CD4-positive, alpha-beta memory T cell (primary cell): ENCODE measurements around the gene RMDN2. TPM values are rescaled to one million over a fixed set of nuclear protein-coding genes. Genes with fewer than 3 reads are reported as not detected.

Experiments
- CTCF ChIA-PET: fragments of 350-600 bp; sonication (Branson Sonifier 250); formaldehyde crosslinking; loops from one replicate; lab custom pipeline; 2021; ENCODE audit warnings: inconsistent platforms; ENCODE audit not compliant: partially characterized antibody; lab: Charles Lee
- POLR2A ChIA-PET: fragments of 350-600 bp; sonication (Branson Sonifier 250); formaldehyde crosslinking; loops from one replicate; lab custom pipeline; 2021; ENCODE audit not compliant: partially characterized antibody; lab: Charles Lee
- DNase-seq, 5 donors: peaks; one replicate each; pipeline versions ENCODE4 v3.0.0 to v3.0.0-alpha.2; 2020 to 2022; ENCODE audit warnings: mixed read lengths in 1 of 5
- H3K27ac ChIP-seq: one replicate; pipeline ENCODE4 v1.7.0; 2013; ENCODE audit warnings: low read depth, low read length
- H3K27me3 ChIP-seq: 2 replicates; pipeline ENCODE4 v1.7.0; 2013; ENCODE audit warnings: mild to moderate bottlenecking, low read length, moderate library complexity; ENCODE audit not compliant: insufficient read depth
- H3K36me3 ChIP-seq: 2 replicates; pipeline ENCODE4 v1.7.0; 2013; ENCODE audit warnings: mild to moderate bottlenecking, low read length, moderate library complexity; ENCODE audit not compliant: insufficient read depth
- H3K4me1 ChIP-seq: 2 replicates; pipeline ENCODE4 v1.7.0; 2013; ENCODE audit warnings: mild to moderate bottlenecking, low read length, moderate library complexity; ENCODE audit not compliant: insufficient read depth
- H3K4me3 ChIP-seq, 2 donors: one replicate each; pipeline ENCODE4 v1.7.0; 2013; ENCODE audit warnings: low read length in 2 of 2, mild to moderate bottlenecking in 1 of 2
- H3K9me3 ChIP-seq, 2 donors: one replicate each; pipeline ENCODE4 v1.7.0; 2013; ENCODE audit warnings: low read length in 2 of 2, control low read depth in 1 of 2; ENCODE audit not compliant: control insufficient read depth in 1 of 2
- H3K27ac Mint-ChIP-seq, 7 donors: one replicate each; pipeline ENCODE4 v1.8.0; 2020 to 2021; ENCODE audit warnings: mixed read lengths in 7 of 7, mild to moderate bottlenecking in 6 of 7, inconsistent platforms in 3 of 7, moderate library complexity in 3 of 7
- H3K27me3 Mint-ChIP-seq, 2 donors: one replicate each; pipeline ENCODE4 v1.8.0; 2020 to 2021; ENCODE audit warnings: mixed read lengths in 2 of 2
- H3K36me3 Mint-ChIP-seq, 2 donors: one replicate each; pipeline ENCODE4 v1.8.0; 2020 to 2021; ENCODE audit warnings: mixed read lengths in 2 of 2, inconsistent platforms in 1 of 2, mild to moderate bottlenecking in 1 of 2
- H3K4me1 Mint-ChIP-seq, 4 donors: one replicate each; pipeline ENCODE4 v1.8.0; 2020 to 2021; ENCODE audit warnings: mixed read lengths in 4 of 4, mild to moderate bottlenecking in 1 of 4
- H3K4me3 Mint-ChIP-seq, 8 donors: one replicate each; pipeline ENCODE4 v1.8.0; 2020 to 2021; ENCODE audit warnings: mixed read lengths in 8 of 8, mild to moderate bottlenecking in 7 of 8, moderate library complexity in 6 of 8, inconsistent platforms in 3 of 8
- H3K9me3 Mint-ChIP-seq, 8 donors: one replicate each; pipeline ENCODE4 v1.8.0; 2020 to 2021; ENCODE audit warnings: mixed read lengths in 8 of 8, mild to moderate bottlenecking in 5 of 8, inconsistent platforms in 3 of 8, moderate library complexity in 1 of 8
- intact Hi-C: fragments of 100-400 bp; cut with micrococcal nuclease; formaldehyde crosslinking; loops from one replicate; pipeline ENCODE4 v1.15.1; 2023
- polyA plus RNA-seq, 2 donors: library from polyadenylated mRNA; unstranded; fragments of 300-500 nt; fragmentation: Illumina TruSeq; gene quantifications; one replicate each; pipeline ENCODE4 v1.2.3, GENCODE V29; 2021
- total RNA-seq, 2 experiments: library from RNA; stranded (reverse); gene quantifications; one replicate each; pipeline ENCODE4 v1.2.3, GENCODE V29; 2021

The RMDN2 gene
- total and polyA plus RNA-seq, 4 experiments from 2014 or later: 3.1 to 4.0 (median 3.2) TPM

- DNase-seq: no peak
- Histone ChIP-seq H3K36me3 (no peaks in the 10 kb centered on the region), H3K4me3 (no peak overlapping the region), H3K27ac (no peak overlapping the region), H3K9me3 (no peaks in the 10 kb centered on the region), H3K27me3 (no peaks in the 10 kb centered on the region), H3K4me1 (no peaks in the 10 kb centered on the region)
- H3K27ac Mint-ChIP-seq: no peak overlapping the region
- no peaks in the 10 kb centered on the region for H3K9me3 Mint-ChIP-seq
- POLR2A ChIA-PET: no interaction called here
- peaks cover 0 to 7% (median 2%) of the 10 kb centered on the region in 4 donors for H3K4me1 Mint-ChIP-seq
- intact Hi-C loops: no loop called here
- H3K27me3 Mint-ChIP-seq: peaks cover 19 to 21% of the 10 kb centered on the region in 2 donors
- H3K36me3 Mint-ChIP-seq: no peaks in the 10 kb centered on the region
- CTCF ChIA-PET: interaction anchor here (1.0 to 11.9 kb wide), 3 partner anchors 10 to 484 kb away, joined by 3 to 288 read pairs (median 23); no protein-coding TSS in a partner anchor
- no peak overlapping the region for H3K4me3 Mint-ChIP-seq
Measured at GRCh38 chr2:37881397-37881796, 43.7 kb upstream of the RMDN2 start.

DNA sequence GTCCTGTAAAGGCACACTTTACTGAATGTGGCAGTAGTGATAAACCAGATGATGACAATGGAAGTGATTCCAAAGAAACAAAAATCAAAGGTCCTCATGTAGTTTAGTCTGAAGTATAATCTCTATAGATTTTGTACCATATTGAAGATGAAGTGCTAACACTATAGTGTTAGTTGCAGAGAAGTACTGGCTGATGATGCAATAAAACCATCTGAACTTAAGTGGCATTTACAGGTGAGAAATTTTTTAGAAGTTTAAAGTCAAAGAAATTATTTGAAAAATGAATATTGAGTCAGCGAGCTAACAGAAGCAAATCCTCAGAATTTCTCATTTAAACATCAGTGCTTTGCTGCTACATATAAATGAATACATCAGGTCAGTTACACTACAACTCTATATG lies 43.1 kb upstream of the RMDN2 start:
- Mint-ChIP-seq H3K27me3 (peaks cover 19 to 21% of the 10 kb centered on the region in 2 donors), H3K9me3 (no peaks in the 10 kb centered on the region), H3K36me3 (no peaks in the 10 kb centered on the region), H3K27ac (no peak overlapping the region), H3K4me3 (no peak overlapping the region), H3K4me1 (peaks cover 0 to 11% (median 5%) of the 10 kb centered on the region in 4 donors)
- H3K4me1 ChIP-seq: no peaks in the 10 kb centered on the region
- no peaks in the 10 kb centered on the region for H3K27me3 ChIP-seq
- H3K9me3 ChIP-seq: no peaks in the 10 kb centered on the region
- H3K36me3 ChIP-seq: no peaks in the 10 kb centered on the region
- CTCF ChIA-PET: interaction anchor here (0.9 to 11.9 kb wide), 4 partner anchors 10 to 485 kb away, joined by 3 to 288 read pairs (median 13); no protein-coding TSS in a partner anchor
- H3K4me3 ChIP-seq: no peak overlapping the region
- POLR2A ChIA-PET: no interaction called here
- no peak overlapping the region for H3K27ac ChIP-seq
- no peak for DNase-seq
- intact Hi-C loops: no loop called here

DNA sequence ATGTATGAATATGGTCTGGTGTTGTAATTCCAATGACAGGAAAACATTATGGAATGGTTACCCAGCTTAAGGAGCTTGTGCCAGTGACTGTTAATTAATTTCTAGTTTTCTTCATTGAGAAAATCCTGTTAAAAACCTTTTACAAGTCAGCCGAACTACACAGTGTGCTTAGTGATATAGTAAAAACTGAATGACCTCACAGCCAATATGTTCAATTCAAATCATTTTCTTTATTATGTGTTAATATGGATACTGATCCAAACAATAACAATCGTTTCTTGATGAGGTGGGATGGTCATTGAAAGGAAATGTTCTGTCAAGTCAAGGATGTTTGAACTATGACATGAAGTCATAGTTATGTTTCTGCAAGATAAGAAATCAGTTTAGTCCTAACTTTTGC lies 41.6 kb upstream of the RMDN2 start:
- H3K27me3 Mint-ChIP-seq: peaks cover 21 to 22% of the 10 kb centered on the region in 2 donors
- H3K27ac ChIP-seq: no peak overlapping the region
- intact Hi-C loops: no loop called here
- no peak for DNase-seq
- H3K4me1 Mint-ChIP-seq: peaks cover 0 to 11% (median 5%) of the 10 kb centered on the region in 4 donors
- H3K4me1 ChIP-seq: no peaks in the 10 kb centered on the region
- no peak overlapping the region for H3K4me3 ChIP-seq
- no peaks in the 10 kb centered on the region for H3K27me3 ChIP-seq
- ChIA-PET CTCF (interaction anchor here (3.4 kb wide), 1 partner anchor 487 kb away, joined by 15 read pairs; no protein-coding TSS in a partner anchor), POLR2A (no interaction called here)
- H3K27ac Mint-ChIP-seq: no peak overlapping the region
- H3K9me3 Mint-ChIP-seq: no peaks in the 10 kb centered on the region
- H3K36me3 ChIP-seq: no peaks in the 10 kb centered on the region
- H3K36me3 Mint-ChIP-seq: no peaks in the 10 kb centered on the region
- no peak overlapping the region for H3K4me3 Mint-ChIP-seq
- H3K9me3 ChIP-seq: no peaks in the 10 kb centered on the region

DNA sequence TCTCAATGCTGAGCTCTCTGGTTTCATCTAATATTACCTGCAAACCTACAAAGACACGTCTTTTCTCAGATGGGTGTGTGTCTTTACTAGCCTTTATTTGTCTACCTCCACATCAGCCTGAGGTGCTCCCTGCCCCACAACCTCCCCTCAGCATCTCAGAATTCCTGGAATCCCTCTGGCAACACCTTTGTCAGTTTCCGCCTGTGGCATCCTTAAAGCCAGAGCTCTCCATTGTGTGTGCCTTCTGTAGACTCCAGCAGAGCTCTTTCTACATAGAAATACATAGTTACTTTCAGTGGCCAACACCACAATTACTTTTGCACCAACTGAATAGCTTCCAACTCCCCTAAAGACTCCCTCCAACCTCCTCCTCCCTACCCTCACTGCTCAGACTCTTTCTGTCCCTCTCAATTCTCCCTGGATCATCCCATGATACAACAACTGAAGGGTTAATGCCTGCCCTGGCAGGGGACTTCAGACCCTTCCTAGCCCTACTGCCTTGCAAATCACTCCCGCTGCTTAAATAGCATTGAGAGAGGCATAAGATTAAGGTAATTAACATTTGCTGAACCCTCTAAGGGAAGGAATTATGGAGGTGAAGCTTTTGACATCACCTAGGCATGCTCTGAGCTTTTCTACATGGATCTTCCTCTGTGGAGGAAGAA lies 39.6 kb upstream of the RMDN2 start:
- Mint-ChIP-seq H3K4me3 (no peak overlapping the region), H3K27me3 (peaks cover 19 to 21% of the 10 kb centered on the region in 2 donors), H3K4me1 (peaks cover 0 to 11% (median 6%) of the 10 kb centered on the region in 4 donors), H3K36me3 (no peaks in the 10 kb centered on the region), H3K9me3 (no peaks in the 10 kb centered on the region), H3K27ac (no peak overlapping the region)
- no peak for DNase-seq
- H3K27ac ChIP-seq: no peak overlapping the region
- no peaks in the 10 kb centered on the region for H3K36me3 ChIP-seq
- H3K27me3 ChIP-seq: no peaks in the 10 kb centered on the region
- no peaks in the 10 kb centered on the region for H3K9me3 ChIP-seq
- ChIA-PET POLR2A (no interaction called here), CTCF (interaction anchor here (0.9 to 5.5 kb wide), 7 partner anchors 8 to 1099 kb away, joined by 3 to 32 read pairs (median 4); no protein-coding TSS in a partner anchor)
- H3K4me3 ChIP-seq: no peak overlapping the region
- intact Hi-C loops: no loop called here
- H3K4me1 ChIP-seq: no peaks in the 10 kb centered on the region

- POLR2A ChIA-PET: no interaction called here
- no peaks in the 10 kb centered on the region for H3K9me3 ChIP-seq
Measured at GRCh38 chr2:37886745-37887144, 38.3 kb upstream of the RMDN2 start.

GRCh38 chr2:37887286-37887685 lies 37.8 kb upstream of the RMDN2 start:
- ChIA-PET CTCF (interaction anchor here (5.5 kb wide), 1 partner anchor 10 kb away, joined by 32 read pairs; no protein-coding TSS in a partner anchor), POLR2A (no interaction called here)

More at GRCh38 chr2:37886745-37887144, 38.3 kb upstream of the RMDN2 start:
- Mint-ChIP-seq H3K36me3 (no peaks in the 10 kb centered on the region), H3K27ac (peak overlapping the region in 1 of 7 donors; percentile 13), H3K27me3 (peaks cover 17 to 21% of the 10 kb centered on the region in 2 donors), H3K4me1 (peaks cover 11 to 23% (median 15%) of the 10 kb centered on the region in 4 donors), H3K9me3 (no peaks in the 10 kb centered on the region), H3K4me3 (no peak overlapping the region)
- Histone ChIP-seq H3K4me3 (no peak overlapping the region), H3K27me3 (no peaks in the 10 kb centered on the region), H3K36me3 (no peaks in the 10 kb centered on the region), H3K27ac (no peak overlapping the region), H3K4me1 (peaks cover 11% of the 10 kb centered on the region)
- DNase-seq: no peak
- intact Hi-C loops: no loop called here
- CTCF ChIA-PET: interaction anchor here (0.6 to 5.5 kb wide), 3 partner anchors 10 to 771 kb away, joined by 3 to 32 read pairs (median 5); no protein-coding TSS in a partner anchor

DNA sequence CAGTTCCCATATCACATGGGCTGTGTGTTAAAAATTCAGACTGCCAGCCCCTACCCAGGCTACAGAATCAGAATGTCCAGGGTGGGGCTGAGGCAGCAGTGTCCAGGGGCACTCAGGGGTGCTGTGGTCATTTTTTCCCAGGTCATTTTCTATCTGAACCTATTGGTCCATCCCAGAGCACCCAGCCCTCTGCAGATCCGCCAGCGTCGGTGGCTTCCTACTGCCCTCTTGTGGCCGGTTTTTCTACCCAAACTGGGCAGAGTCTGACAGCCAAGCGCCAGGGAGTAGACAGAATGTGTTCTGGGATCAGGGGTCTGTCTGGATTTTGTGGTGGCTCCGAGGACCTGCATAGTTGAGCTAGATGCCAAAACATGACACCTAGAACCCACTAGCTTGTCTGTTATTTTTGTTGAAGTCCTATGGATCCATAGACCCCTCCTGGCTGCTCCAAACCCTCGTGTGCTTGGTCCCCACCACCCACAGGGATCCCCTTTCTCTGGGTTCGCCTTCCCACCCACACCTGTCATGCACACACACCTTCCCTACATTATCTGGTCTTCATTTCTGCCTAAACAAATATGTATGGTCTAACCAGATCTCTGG lies 34.1 kb upstream of the RMDN2 start:
- CTCF ChIA-PET: interaction anchor here (0.8 to 3.6 kb wide), 14 partner anchors 10 to 511 kb away, joined by 3 to 25 read pairs (median 5); partner anchors contain the start of gene RMDN2
- peak; percentile 40 to 51 (median 47) for DNase-seq
- Mint-ChIP-seq H3K4me1 (peaks cover 35 to 45% (median 37%) of the 10 kb centered on the region in 4 donors), H3K4me3 (peak overlapping the region in 3 of 8 donors; percentile 22 to 79 (median 51)), H3K36me3 (no peaks in the 10 kb centered on the region), H3K9me3 (no peaks in the 10 kb centered on the region), H3K27me3 (peaks cover 3 to 5% of the 10 kb centered on the region in 2 donors), H3K27ac (peak overlapping the region in 1 of 7 donors; percentile 25)
- Histone ChIP-seq H3K4me1 (peaks cover 34% of the 10 kb centered on the region), H3K27me3 (no peaks in the 10 kb centered on the region), H3K27ac (no peak overlapping the region), H3K4me3 (no peak overlapping the region), H3K36me3 (no peaks in the 10 kb centered on the region), H3K9me3 (no peaks in the 10 kb centered on the region)
- POLR2A ChIA-PET: interaction anchor here (0.7 kb wide), 1 partner anchor 741 kb away, joined by 3 read pairs; no protein-coding TSS in a partner anchor
- intact Hi-C loops: loop anchor here (1.0 to 10.0 kb wide), 4 partner anchors 34 to 494 kb away; partner anchors contain the start of gene RMDN2

More at GRCh38 chr2:37887286-37887685, 37.8 kb upstream of the RMDN2 start:
- no peak overlapping the region for H3K27ac Mint-ChIP-seq
- H3K9me3 ChIP-seq: no peaks in the 10 kb centered on the region
- peaks cover 16 to 28% (median 20%) of the 10 kb centered on the region in 4 donors for H3K4me1 Mint-ChIP-seq
- H3K36me3 ChIP-seq: no peaks in the 10 kb centered on the region
- intact Hi-C loops: no loop called here
- H3K27me3 ChIP-seq: no peaks in the 10 kb centered on the region
- no peaks in the 10 kb centered on the region for H3K9me3 Mint-ChIP-seq
- peaks cover 17 to 21% of the 10 kb centered on the region in 2 donors for H3K27me3 Mint-ChIP-seq
- no peak for DNase-seq
- no peak overlapping the region for H3K4me3 Mint-ChIP-seq
- no peak overlapping the region for H3K4me3 ChIP-seq
- peaks cover 17% of the 10 kb centered on the region for H3K4me1 ChIP-seq
- H3K27ac ChIP-seq: no peak overlapping the region
- no peaks in the 10 kb centered on the region for H3K36me3 Mint-ChIP-seq
